Measurements from ENCODE around the gene TLL1. TPM values are rescaled to one million over a fixed set of nuclear protein-coding genes. Genes with fewer than 3 reads are reported as not detected.

The TLL1 gene
- total RNA-seq, 1 donor from 2014 or later, result 7.9 TPM

- no peak overlapping the region for H3K4me3 ChIP-seq (ENCODE audit: low read depth, low read length)
- H3K27me3 ChIP-seq (ENCODE audit: control insufficient read depth, insufficient read depth, low read length), result no peaks in the 10 kb centered on the region
- DNase-seq (ENCODE audit: low read depth), result no peak
These were observed 169.5 kb downstream of the TLL1 start for GRCh38 chr4:166042510-166043055.

GRCh38 chr4:166043801-166044200 lies 170.8 kb downstream of the TLL1 start:
- H3K36me3 ChIP-seq (ENCODE audit: control insufficient read depth, insufficient read depth, low read length), result no peaks in the 10 kb centered on the region
- H3K27me3 ChIP-seq (ENCODE audit: control insufficient read depth, insufficient read depth, low read length), result no peaks in the 10 kb centered on the region
- no peak for DNase-seq (ENCODE audit: low read depth)
- TF ChIP-seq, protein P1, sequence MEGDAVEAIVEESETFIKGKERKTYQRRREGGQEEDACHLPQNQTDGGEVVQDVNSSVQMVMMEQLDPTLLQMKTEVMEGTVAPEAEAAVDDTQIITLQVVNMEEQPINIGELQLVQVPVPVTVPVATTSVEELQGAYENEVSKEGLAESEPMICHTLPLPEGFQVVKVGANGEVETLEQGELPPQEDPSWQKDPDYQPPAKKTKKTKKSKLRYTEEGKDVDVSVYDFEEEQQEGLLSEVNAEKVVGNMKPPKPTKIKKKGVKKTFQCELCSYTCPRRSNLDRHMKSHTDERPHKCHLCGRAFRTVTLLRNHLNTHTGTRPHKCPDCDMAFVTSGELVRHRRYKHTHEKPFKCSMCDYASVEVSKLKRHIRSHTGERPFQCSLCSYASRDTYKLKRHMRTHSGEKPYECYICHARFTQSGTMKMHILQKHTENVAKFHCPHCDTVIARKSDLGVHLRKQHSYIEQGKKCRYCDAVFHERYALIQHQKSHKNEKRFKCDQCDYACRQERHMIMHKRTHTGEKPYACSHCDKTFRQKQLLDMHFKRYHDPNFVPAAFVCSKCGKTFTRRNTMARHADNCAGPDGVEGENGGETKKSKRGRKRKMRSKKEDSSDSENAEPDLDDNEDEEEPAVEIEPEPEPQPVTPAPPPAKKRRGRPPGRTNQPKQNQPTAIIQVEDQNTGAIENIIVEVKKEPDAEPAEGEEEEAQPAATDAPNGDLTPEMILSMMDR (IDR thresholded peaks at IDR 0.05; ENCODE audit: insufficient read depth, low read length, poor library complexity, severe bottlenecking), result no peak
- no peak overlapping the region for H3K4me3 ChIP-seq (ENCODE audit: low read depth, low read length)

More at GRCh38 chr4:166042510-166043055, 169.5 kb downstream of the TLL1 start:
- no peaks in the 10 kb centered on the region for H3K36me3 ChIP-seq (ENCODE audit: control insufficient read depth, insufficient read depth, low read length)
- TF ChIP-seq, protein P1 (IDR thresholded peaks at IDR 0.05; ENCODE audit: insufficient read depth, low read length, poor library complexity, severe bottlenecking), result no peak

DNA sequence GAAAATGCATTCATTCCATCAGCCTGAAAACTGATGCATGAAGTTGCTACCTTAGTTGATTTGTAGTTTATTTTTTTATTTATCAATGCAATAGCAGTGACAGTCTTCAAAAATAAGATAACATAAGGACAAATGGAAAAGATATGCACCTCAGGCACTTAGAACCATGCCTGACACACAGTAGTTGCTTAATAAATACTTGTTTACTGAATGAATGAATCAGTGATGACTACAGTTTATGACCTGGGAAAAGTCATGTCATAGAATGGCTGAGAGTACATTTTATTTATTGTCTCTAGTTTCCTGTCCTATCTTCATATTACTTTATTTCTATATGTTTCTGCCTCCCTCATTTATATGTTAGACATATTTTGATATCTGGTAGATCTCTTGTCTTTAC lies 171.8 kb downstream of the TLL1 start:
- no peaks in the 10 kb centered on the region for H3K36me3 ChIP-seq (ENCODE audit: control insufficient read depth, insufficient read depth, low read length)
- no peaks in the 10 kb centered on the region for H3K27me3 ChIP-seq (ENCODE audit: control insufficient read depth, insufficient read depth, low read length)
- H3K4me3 ChIP-seq (ENCODE audit: low read depth, low read length), result no peak overlapping the region
- no peak for DNase-seq (ENCODE audit: low read depth)
- TF ChIP-seq, protein P1 (IDR thresholded peaks at IDR 0.05; ENCODE audit: insufficient read depth, low read length, poor library complexity, severe bottlenecking), result no peak

GRCh38 chr4:166045457-166045856 lies 172.4 kb downstream of the TLL1 start:
- no peaks in the 10 kb centered on the region for H3K27me3 ChIP-seq (ENCODE audit: control insufficient read depth, insufficient read depth, low read length)
- TF ChIP-seq, protein P1 (IDR thresholded peaks at IDR 0.05; ENCODE audit: insufficient read depth, low read length, poor library complexity, severe bottlenecking), result no peak
- no peak for DNase-seq (ENCODE audit: low read depth)
- H3K4me3 ChIP-seq (ENCODE audit: low read depth, low read length), result no peak overlapping the region
- no peaks in the 10 kb centered on the region for H3K36me3 ChIP-seq (ENCODE audit: control insufficient read depth, insufficient read depth, low read length)

DNA sequence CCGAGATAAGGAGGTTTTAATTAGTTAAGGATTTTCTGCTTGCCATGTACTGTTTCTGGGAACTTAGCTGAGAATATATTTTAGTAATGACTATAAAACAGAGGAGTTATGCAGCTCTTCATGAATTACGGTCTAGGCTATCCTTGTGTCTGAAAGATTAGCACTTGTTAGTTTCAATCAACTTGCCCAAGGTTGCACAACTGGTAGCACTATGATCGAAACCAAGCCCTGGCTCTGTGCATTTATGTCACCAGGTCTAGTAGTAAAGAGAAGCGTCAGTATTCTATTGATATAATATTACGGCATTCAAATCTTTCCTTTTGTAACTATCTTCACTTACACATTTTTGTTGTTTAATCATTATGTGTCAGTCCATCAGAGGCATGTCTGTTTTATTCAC lies 176.0 kb downstream of the TLL1 start:
- Histone ChIP-seq H3K36me3 (ENCODE audit: control insufficient read depth, insufficient read depth, low read length) (no peaks in the 10 kb centered on the region), H3K4me3 (ENCODE audit: low read depth, low read length) (no peak overlapping the region), H3K27me3 (ENCODE audit: control insufficient read depth, insufficient read depth, low read length) (no peaks in the 10 kb centered on the region)
- TF ChIP-seq, protein P1 (IDR thresholded peaks at IDR 0.05; ENCODE audit: insufficient read depth, low read length, poor library complexity, severe bottlenecking), result no peak
- DNase-seq (ENCODE audit: low read depth), result no peak

GRCh38 chr4:166064721-166065120 lies 191.7 kb downstream of the TLL1 start:
- no peak overlapping the region for H3K4me3 ChIP-seq (ENCODE audit: low read depth, low read length)
- TF ChIP-seq, protein P1 (IDR thresholded peaks at IDR 0.05; ENCODE audit: insufficient read depth, low read length, poor library complexity, severe bottlenecking), result no peak
- no peak for DNase-seq (ENCODE audit: low read depth)

More at GRCh38 chr4:166064721-166065120, 191.7 kb downstream of the TLL1 start:
- no peaks in the 10 kb centered on the region for H3K36me3 ChIP-seq (ENCODE audit: control insufficient read depth, insufficient read depth, low read length)
- no peaks in the 10 kb centered on the region for H3K27me3 ChIP-seq (ENCODE audit: control insufficient read depth, insufficient read depth, low read length)

All from kidney epithelial cell (primary cell).